DOHH2 (cell line): ENCODE data around the gene TRAPPC2L.
A peak's percentile ranks its signal among the peaks of the same experiment; 100 is the strongest.

Source experiments
- H3F3A ChIP-seq: fragments of 200-600 bp; sonication (generic), shearing (Covaris generic); 2 replicates; pipeline ENCODE4 v1.6.0; 2016; ENCODE audit warnings: antibody characterized with exemption, mild to moderate bottlenecking; ENCODE audit not compliant: control insufficient read depth, insufficient read depth
- H3K27ac ChIP-seq: fragments of 200-600 bp; sonication (generic); 2 replicates; pipeline ENCODE4 v1.5.1; 2014; ENCODE audit warnings: low read depth, mild to moderate bottlenecking, low read length, moderate library complexity
- H3K27me3 ChIP-seq: fragments of 200-600 bp; sonication (generic); 2 replicates; pipeline ENCODE4 v1.6.1; 2014; ENCODE audit warnings: mild to moderate bottlenecking, low read length, mixed read lengths; ENCODE audit not compliant: control insufficient read depth
- H3K36me3 ChIP-seq: fragments of 200-600 bp; sonication (generic); 2 replicates; pipeline ENCODE4 v1.6.1; 2014; ENCODE audit warnings: mild to moderate bottlenecking, low read length, moderate library complexity, mixed read lengths; ENCODE audit not compliant: control insufficient read depth
- H3K4me1 ChIP-seq: fragments of 200-600 bp; sonication (generic); 2 replicates; pipeline ENCODE4 v1.6.1; 2014; ENCODE audit warnings: mild to moderate bottlenecking, low read length, mixed read lengths; ENCODE audit not compliant: control insufficient read depth
- H3K4me2 ChIP-seq: fragments of 200-600 bp; sonication (generic); 2 replicates; pipeline ENCODE4 v1.6.0; 2014; ENCODE audit warnings: mild to moderate bottlenecking, low read length, moderate library complexity
- H3K4me3 ChIP-seq: fragments of 200-600 bp; sonication (generic); 2 replicates; pipeline ENCODE4 v1.5.1; 2014; ENCODE audit warnings: mild to moderate bottlenecking, low read length, mixed read lengths
- H3K79me2 ChIP-seq: fragments of 200-600 bp; sonication (generic); 2 replicates; pipeline ENCODE4 v1.6.1; 2014; ENCODE audit warnings: mild to moderate bottlenecking, low read length, mixed read lengths; ENCODE audit not compliant: control insufficient read depth
- H3K9me2 ChIP-seq: fragments of 200-600 bp; sonication (generic); replicated peaks from 2 replicates; pipeline ENCODE4 v1.6.1; 2014; ENCODE audit warnings: mild to moderate bottlenecking, low read length, mixed read lengths; ENCODE audit not compliant: control insufficient read depth
- H3K9me3 ChIP-seq: fragments of 200-600 bp; sonication (generic); 2 replicates; pipeline ENCODE4 v1.6.1; 2014; ENCODE audit warnings: antibody characterized with exemption, low read length, mixed read lengths; ENCODE audit not compliant: control insufficient read depth, insufficient read depth
- H4K20me1 ChIP-seq: fragments of 200-600 bp; sonication (generic); 2 replicates; pipeline ENCODE4 v1.6.0; 2014; ENCODE audit warnings: low read depth, mild to moderate bottlenecking, antibody characterized with exemption, low read length, moderate library complexity; ENCODE audit not compliant: control insufficient read depth, insufficient read depth
- EZH2phosphoT487 ChIP-seq: fragments of 200-600 bp; sonication (generic); IDR thresholded peaks from 2 replicates; pipeline ENCODE4 v1.6.1; 2017; ENCODE audit warnings: borderline replicate concordance, mild to moderate bottlenecking, antibody characterized with exemption, low read length, moderate library complexity, mixed read lengths
- TF ChIP-seq, protein P1 (sequence below): fragments of 200-600 bp; sonication (generic); IDR thresholded peaks from one replicate; pipeline ENCODE4 v1.5.1; 2014; ENCODE audit warnings: antibody characterized with exemption, mild to moderate bottlenecking, low read depth, low read length; ENCODE audit not compliant: poor library complexity, severe bottlenecking

Gene TRAPPC2L

DNA sequence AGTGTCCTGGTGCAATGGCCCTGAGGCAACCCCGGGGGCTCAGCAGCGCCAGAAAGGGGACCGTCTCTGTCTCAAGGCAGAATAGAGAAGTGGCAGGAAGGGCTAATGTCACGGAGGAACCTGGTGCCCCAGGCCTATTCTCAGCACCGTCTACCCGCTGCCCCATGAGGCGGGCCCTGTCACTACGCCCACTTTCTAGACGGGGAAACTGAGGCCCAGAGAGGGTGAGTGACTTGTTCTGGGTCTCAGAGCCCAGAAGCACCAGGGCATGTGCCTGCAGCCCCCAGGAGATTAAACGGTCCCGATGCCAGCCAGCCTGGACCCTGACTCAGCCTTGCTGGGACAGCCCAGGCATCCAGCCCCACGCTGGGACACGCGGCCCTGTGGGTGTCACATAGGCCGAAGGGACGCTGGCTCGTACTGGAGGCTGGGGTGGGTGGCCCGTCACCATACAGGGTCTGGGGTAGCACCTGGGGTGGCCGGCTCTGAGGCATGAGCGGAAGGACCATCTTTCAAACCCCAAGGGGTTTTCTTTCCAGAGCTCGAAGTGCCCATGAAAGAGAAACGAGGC lies 49.7 kb downstream of the TRAPPC2L start:
- TF ChIP-seq, protein P1, sequence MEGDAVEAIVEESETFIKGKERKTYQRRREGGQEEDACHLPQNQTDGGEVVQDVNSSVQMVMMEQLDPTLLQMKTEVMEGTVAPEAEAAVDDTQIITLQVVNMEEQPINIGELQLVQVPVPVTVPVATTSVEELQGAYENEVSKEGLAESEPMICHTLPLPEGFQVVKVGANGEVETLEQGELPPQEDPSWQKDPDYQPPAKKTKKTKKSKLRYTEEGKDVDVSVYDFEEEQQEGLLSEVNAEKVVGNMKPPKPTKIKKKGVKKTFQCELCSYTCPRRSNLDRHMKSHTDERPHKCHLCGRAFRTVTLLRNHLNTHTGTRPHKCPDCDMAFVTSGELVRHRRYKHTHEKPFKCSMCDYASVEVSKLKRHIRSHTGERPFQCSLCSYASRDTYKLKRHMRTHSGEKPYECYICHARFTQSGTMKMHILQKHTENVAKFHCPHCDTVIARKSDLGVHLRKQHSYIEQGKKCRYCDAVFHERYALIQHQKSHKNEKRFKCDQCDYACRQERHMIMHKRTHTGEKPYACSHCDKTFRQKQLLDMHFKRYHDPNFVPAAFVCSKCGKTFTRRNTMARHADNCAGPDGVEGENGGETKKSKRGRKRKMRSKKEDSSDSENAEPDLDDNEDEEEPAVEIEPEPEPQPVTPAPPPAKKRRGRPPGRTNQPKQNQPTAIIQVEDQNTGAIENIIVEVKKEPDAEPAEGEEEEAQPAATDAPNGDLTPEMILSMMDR: peak; percentile 19
- TF ChIP-seq EZH2phosphoT487: no peak
- Histone ChIP-seq H3K9me3 (no peaks in the 10 kb centered on the region), H3K79me2 (peaks cover 82% of the 10 kb centered on the region), H3K36me3 (peaks cover 17% of the 10 kb centered on the region; the same call in 1 of the 2 replicates), H3K27ac (no peak overlapping the region), H3K4me2 (no peak overlapping the region), H3F3A (no peaks in the 10 kb centered on the region), H3K4me1 (peaks cover 15% of the 10 kb centered on the region), H3K4me3 (no peak overlapping the region), H4K20me1 (peaks cover 32% of the 10 kb centered on the region), H3K27me3 (no peaks in the 10 kb centered on the region), H3K9me2 (no peaks in the 10 kb centered on the region)

DNA sequence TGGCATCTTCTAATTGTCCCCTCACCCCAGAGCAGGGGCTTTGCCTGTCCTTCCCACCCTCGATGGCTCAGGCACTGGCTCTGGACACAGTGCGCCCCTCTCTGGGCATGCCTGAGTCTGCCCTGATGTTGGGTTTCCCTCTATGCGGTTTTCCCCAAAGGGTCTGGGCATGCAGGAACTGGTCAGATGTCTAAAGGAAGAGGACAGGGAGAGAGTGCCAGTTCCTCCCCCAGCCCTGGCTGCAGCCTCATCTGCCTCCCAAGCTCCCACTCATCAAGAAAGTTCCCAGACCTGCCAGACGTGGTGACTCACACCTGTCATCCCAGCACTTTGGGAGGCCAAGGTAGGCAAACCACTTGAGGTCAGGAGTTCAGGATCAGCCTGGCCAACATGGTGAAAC lies 50.8 kb downstream of the TRAPPC2L start:
- TF ChIP-seq EZH2phosphoT487: no peak
- TF ChIP-seq, protein P1: no peak
- H3K27ac ChIP-seq: no peak overlapping the region
- H3K9me3 ChIP-seq: no peaks in the 10 kb centered on the region
- no peaks in the 10 kb centered on the region for H3F3A ChIP-seq
- H3K36me3 ChIP-seq: peaks cover 13% of the 10 kb centered on the region
- no peaks in the 10 kb centered on the region for H3K9me2 ChIP-seq
- H4K20me1 ChIP-seq: peaks cover 35% of the 10 kb centered on the region
- no peak overlapping the region for H3K4me2 ChIP-seq
- H3K4me3 ChIP-seq: no peak overlapping the region
- no peaks in the 10 kb centered on the region for H3K27me3 ChIP-seq
- H3K79me2 ChIP-seq: peaks cover 90% of the 10 kb centered on the region
- peaks cover 15% of the 10 kb centered on the region for H3K4me1 ChIP-seq

DNA sequence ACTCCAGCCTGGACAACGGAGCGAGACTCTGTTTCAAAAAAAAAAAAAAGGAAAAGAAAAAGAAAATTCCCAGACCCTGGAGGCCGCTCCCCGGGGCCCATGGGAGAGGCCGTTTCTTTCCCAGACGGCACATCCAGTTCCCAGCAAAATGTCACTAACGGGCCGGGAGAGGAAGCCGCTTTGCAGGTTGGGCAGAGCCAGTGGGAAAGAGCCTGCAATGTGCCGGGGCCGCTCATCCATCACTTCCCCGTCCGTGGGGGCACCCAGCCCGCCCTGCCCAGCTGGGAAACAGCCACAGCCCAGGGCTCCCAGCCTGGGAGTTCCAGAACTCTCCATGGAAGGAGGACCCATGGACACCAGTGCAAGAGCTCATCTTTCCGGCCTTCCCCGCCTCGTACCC lies 51.4 kb downstream of the TRAPPC2L start:
- Histone ChIP-seq H3F3A (no peaks in the 10 kb centered on the region), H4K20me1 (peaks cover 40% of the 10 kb centered on the region), H3K36me3 (peaks cover 19% of the 10 kb centered on the region), H3K4me1 (peaks cover 15% of the 10 kb centered on the region), H3K4me2 (no peak overlapping the region), H3K79me2 (peaks cover 91% of the 10 kb centered on the region), H3K9me2 (no peaks in the 10 kb centered on the region), H3K27ac (no peak overlapping the region), H3K27me3 (no peaks in the 10 kb centered on the region), H3K9me3 (no peaks in the 10 kb centered on the region), H3K4me3 (no peak overlapping the region)
- no peak for TF ChIP-seq EZH2phosphoT487
- TF ChIP-seq, protein P1: no peak
